ENCODE data around the gene COA4.

COA4 gene

DNA sequence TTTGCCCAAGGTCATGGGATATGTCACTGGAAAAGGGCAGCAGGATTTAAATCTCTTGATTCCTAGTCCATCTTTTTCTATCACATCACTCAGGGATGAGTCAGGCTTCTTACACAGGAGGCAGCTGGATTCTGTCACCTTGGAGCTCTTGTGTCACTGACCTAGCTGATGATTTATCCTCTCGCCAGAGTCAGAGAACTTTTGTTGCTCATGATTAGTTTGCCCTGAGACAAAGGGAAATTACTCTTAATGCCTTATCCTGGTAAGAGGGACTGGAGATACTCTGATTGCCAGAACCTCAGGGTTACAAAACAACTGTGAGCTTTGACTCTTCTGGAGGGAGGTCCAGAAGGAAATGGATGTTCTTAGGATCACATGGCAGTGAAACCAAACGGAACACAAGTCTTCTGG is 10.1 kb downstream of the COA4 start:
- DNase-seq (ENCODE audit: extremely low read depth in 1 of 2, low read depth in 1 of 2): no peak

DNA sequence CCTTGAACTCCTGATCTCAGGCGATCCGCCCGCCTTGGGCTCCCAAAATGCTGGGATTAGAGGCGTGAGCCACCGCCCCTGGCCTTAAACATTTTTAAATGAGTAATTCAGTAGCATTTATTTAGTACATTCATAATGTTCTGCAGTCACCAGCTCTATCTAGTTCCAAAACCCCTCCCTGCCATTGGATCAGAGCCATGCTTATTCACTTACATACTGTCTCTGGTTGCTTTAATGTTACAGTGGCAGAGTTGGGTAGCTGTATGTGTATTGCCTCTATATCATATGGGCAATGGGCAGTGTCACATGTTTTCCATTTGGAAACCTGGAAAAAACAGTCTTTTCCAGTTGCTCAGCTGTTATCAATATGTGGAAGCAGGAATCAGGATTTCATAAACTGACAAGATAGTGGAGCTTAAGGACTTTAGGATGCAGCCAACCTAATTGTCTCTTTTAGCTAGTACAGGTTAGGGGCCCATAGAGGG is 10.5 kb downstream of the COA4 start:
- DNase-seq (ENCODE audit: extremely low read depth in 1 of 2, low read depth in 1 of 2): no peak

DNA sequence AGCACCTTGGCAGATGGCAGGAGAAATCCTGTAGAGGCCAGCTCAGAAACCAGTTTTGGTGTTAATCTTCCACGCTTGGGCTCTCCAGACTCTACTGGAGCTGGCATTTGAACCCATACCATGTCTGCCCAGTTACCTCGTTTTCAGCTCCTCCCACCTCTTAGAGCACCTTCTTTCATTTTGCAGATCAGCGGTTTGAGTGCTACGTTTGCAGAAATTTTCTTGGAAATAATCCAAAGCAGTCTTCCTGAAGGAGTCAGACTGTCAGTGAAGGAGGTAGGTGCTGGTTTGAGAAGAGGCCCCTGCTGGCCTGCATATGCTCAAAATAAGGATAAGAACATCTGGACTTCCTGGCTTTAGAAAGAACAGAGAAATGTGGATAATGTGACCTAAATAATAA is 13.7 kb downstream of the COA4 start:
- DNase-seq (ENCODE audit: extremely low read depth in 1 of 2, low read depth in 1 of 2): no peak

DNA sequence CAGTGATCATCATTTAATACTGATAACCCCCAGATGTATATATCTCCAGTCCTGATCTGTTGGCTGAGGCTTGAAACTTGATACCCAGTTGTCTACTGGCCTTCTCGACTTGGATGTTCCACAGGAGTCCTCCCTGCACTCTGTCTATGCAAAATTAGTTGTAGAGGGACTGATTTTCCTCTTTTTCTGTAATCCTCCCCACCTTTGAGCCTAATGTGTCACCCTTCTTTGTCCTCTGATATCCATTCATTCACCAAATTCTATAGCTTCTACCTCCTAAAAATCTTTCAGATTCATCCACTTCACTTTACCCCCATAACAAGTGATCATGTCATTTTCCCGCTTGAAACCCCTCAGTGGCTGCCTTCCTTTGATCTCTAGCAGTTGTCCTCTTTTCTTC is 16.4 kb downstream of the COA4 start:
- DNase-seq (ENCODE audit: extremely low read depth in 1 of 2, low read depth in 1 of 2): no peak

- DNase-seq (ENCODE audit: extremely low read depth in 1 of 2, low read depth in 1 of 2): no peak
These were observed 17.0 kb downstream of the COA4 start for GRCh38 chr11:73859671-73860070.

DNA sequence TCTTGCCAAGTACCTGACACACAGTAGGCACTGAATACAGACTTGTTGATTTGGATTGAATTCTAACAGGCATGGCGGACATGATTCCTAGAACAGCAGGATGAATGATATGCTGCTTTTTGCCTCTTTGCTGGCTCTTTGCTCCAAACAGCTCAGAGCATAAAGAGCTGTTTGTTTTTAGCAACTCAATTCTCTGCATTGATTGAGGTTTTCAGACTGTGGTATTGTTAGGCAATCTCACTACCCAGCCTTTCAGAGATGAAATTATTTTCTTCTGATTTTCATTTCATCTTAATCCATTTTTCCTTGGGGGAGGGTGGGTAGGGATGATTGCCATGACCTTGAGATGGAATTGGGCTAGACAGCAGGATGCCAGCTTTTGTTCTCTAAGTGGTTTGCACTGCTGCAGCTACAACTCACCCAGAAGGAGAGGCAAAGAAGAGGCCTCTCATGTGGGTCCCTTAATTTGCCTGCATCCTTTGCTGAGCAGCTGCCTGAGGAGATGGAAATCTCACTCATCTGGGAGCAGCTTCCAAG is 20.5 kb downstream of the COA4 start:
- DNase-seq (ENCODE audit: extremely low read depth in 1 of 2, low read depth in 1 of 2): no peak

DNA sequence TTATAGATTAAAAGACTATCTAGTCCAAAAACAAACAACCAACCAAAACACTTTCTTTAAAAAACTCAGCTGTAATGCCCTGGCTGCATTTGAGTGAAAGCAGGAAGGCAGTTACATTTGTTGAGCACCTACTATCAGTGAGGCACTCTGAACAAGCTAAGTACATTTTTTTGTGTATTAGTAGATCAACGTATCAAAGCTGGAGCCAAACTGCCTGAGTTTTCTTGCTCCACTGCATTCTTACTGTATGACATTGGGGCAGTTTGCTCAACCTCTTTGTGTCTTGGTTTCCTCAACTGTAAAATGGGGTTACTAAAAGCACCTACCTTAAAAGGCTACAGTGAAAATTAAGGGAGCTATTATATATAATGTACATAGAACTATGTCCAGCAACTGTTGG is 22.0 kb downstream of the COA4 start:
- no peak for DNase-seq (ENCODE audit: extremely low read depth in 1 of 2, low read depth in 1 of 2)

DNA sequence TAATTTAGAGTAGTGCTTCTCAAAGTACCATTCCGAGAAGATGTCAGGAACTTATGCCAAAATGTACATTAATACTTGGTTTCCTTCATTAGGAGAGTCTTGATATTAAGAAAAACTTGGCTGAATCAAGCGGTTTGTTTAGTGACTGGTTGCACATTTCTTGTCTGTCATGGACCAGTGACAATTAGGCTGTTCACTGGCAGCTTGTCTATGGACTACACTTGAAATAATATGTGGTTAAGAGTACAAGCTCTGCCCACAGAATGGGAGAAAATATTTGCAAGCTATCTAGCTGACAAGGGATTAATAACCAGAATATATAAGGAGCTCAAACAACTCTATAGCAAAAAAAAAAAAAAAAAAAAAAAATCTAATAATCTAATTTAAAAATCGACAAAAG is 24.6 kb downstream of the COA4 start:
- no peak for DNase-seq (ENCODE audit: extremely low read depth in 1 of 2, low read depth in 1 of 2)

DNA sequence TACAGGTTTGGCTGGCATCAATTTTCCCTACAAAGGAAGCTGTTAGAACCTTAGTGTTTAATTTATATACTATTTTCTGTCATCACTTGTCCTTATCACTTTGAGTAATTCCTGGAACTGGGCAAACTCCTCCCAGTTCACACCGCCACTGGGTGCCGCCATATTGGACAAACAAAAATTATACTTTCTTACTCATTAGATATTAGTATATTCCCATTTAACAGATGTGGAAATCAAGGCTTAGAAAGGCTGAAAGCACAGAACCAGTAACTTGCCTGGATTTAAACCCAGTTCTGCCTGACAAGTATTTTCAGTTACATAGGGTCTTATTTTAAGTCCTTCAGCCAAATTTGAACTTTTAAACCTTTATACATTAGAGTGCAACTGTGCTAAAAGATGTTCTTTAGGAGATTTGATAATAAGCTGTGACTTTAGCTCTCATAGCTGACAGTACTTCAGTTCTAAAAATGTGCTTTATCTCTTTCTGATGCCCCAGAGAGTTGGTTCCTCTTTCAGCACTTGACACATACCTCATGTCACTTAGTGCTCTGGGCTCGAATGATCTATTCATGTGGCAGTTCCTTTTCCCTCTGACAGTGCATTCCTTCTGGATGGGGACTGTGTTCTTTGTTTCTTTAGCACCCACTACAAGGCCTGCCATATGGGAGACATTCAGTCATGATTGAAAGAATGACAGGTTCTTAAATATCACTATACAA is 25.4 kb downstream of the COA4 start:
- DNase-seq (ENCODE audit: extremely low read depth in 1 of 2, low read depth in 1 of 2): no peak

- no peak for DNase-seq (ENCODE audit: extremely low read depth in 1 of 2, low read depth in 1 of 2)
These were observed 37.6 kb downstream of the COA4 start for GRCh38 chr11:73839123-73839457.

DNA sequence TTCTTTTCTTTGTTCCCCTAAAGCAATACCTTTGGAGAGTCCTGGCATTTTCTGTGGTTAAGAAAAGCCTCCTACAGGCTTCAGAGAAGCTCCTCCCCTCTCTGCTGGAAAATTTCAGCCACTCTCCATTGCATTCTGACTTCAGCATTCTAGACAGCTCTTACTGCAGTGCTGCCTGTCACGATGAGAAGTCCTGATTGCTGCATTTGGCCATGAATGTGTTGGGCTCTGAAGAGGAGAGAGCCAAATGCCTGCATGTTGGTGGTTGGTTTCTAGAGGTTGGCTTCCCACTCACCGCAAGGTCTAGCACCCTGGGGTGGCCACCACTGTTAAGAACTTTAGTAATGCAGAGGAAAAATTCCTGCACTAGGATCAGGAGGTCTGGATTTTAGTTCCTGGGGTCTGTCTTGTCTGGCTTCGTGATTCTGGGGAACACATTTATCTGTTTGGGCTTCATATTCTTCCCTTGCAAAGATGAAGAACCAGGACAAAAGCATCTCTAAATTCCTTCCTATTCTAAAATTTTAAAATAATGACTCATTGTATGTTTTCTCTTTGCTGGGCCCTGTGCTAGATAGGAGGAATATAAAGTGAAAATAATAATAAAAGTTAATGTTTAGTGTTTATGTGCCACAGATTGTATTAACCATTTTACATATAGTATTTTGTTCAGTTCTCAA is 38.1 kb downstream of the COA4 start:
- no peak for DNase-seq (ENCODE audit: extremely low read depth in 1 of 2, low read depth in 1 of 2)

- no peak for DNase-seq (ENCODE audit: extremely low read depth in 1 of 2, low read depth in 1 of 2)
These were observed 43.6 kb downstream of the COA4 start for GRCh38 chr11:73833067-73833466.

GRCh38 chr11:73830261-73830660 is 46.4 kb downstream of the COA4 start:
- no peak for DNase-seq (ENCODE audit: extremely low read depth in 1 of 2, low read depth in 1 of 2)
